Measurements from ENCODE around the gene IL9. TPM values are rescaled to one million over a fixed set of nuclear protein-coding genes. Genes with fewer than 3 reads are reported as not detected.

Gene IL9
- total RNA-seq, 4 donors from 2014 or later = not detected

GRCh38 chr5:135883026-135883425 lies 12.6 kb downstream of the IL9 start:
- TF ChIP-seq POLR2A (IDR thresholded peaks at IDR 0.05) (no peak), CTCF (IDR thresholded peaks at IDR 0.05) (no peak)
- WGBS, 2 donors = 81 to 87% methylated on average over 3 of the region's 3 CpGs
- Histone ChIP-seq H3K4me1 (no peaks in the 10 kb centered on the region), H3K9me3 (no peaks in the 10 kb centered on the region), H3K4me3 (replicated peaks in 1 of 3) (no peak overlapping the region), H3K36me3 (no peaks in the 10 kb centered on the region), H3K27ac (no peak overlapping the region), H3K27me3 (no peaks in the 10 kb centered on the region)
- intact Hi-C loops (cut with DNase I) = no loop called here
- no peak for DNase-seq

GRCh38 chr5:135881819-135882218 lies 13.8 kb downstream of the IL9 start:
- no peaks in the 10 kb centered on the region for H3K36me3 ChIP-seq
- no peak for DNase-seq
- intact Hi-C loops (cut with DNase I) = no loop called here
- no peak overlapping the region for H3K27ac ChIP-seq
- no peaks in the 10 kb centered on the region for H3K9me3 ChIP-seq
- no peaks in the 10 kb centered on the region for H3K4me1 ChIP-seq
- H3K27me3 ChIP-seq = no peaks in the 10 kb centered on the region
- WGBS, 2 donors = 54% methylated on average over 3 of the region's 3 CpGs
- TF ChIP-seq POLR2A (IDR thresholded peaks at IDR 0.05) (no peak), CTCF (IDR thresholded peaks at IDR 0.05) (no peak)
- H3K4me3 ChIP-seq (replicated peaks in 1 of 3) = no peak overlapping the region

GRCh38 chr5:135881244-135881643 lies 14.4 kb downstream of the IL9 start:
- DNase-seq = no peak
- Histone ChIP-seq H3K36me3 (no peaks in the 10 kb centered on the region), H3K9me3 (no peaks in the 10 kb centered on the region), H3K4me1 (no peaks in the 10 kb centered on the region), H3K27me3 (no peaks in the 10 kb centered on the region), H3K27ac (no peak overlapping the region), H3K4me3 (replicated peaks in 1 of 3) (no peak overlapping the region)
- 27 to 28% methylated on average over 4 of the region's 4 CpGs for WGBS, 2 donors
- intact Hi-C loops (cut with DNase I) = no loop called here
- TF ChIP-seq CTCF (IDR thresholded peaks at IDR 0.05) (no peak), POLR2A (IDR thresholded peaks at IDR 0.05) (no peak)

GRCh38 chr5:135880801-135881200 lies 14.8 kb downstream of the IL9 start:
- Histone ChIP-seq H3K36me3 (no peaks in the 10 kb centered on the region), H3K4me3 (replicated peaks in 1 of 3) (no peak overlapping the region), H3K27ac (no peak overlapping the region), H3K27me3 (no peaks in the 10 kb centered on the region), H3K9me3 (no peaks in the 10 kb centered on the region), H3K4me1 (no peaks in the 10 kb centered on the region)
- TF ChIP-seq CTCF (IDR thresholded peaks at IDR 0.05) (no peak), POLR2A (IDR thresholded peaks at IDR 0.05) (no peak)
- WGBS, 2 donors = 60 to 62% methylated on average over 6 to 7 of the region's 7 CpGs
- DNase-seq = no peak
- intact Hi-C loops (cut with DNase I) = no loop called here

GRCh38 chr5:135880278-135880677 lies 15.4 kb downstream of the IL9 start:
- 66% methylated on average over 3 of the region's 3 CpGs for WGBS, 2 donors
- intact Hi-C loops (cut with DNase I) = no loop called here

More at GRCh38 chr5:135880278-135880677, 15.4 kb downstream of the IL9 start:
- H3K27ac ChIP-seq = no peak overlapping the region
- no peaks in the 10 kb centered on the region for H3K27me3 ChIP-seq
- H3K36me3 ChIP-seq = no peaks in the 10 kb centered on the region
- TF ChIP-seq POLR2A (IDR thresholded peaks at IDR 0.05) (no peak), CTCF (IDR thresholded peaks at IDR 0.05) (no peak)
- H3K4me3 ChIP-seq (replicated peaks in 1 of 3) = no peak overlapping the region
- no peak for DNase-seq
- H3K9me3 ChIP-seq = no peaks in the 10 kb centered on the region
- H3K4me1 ChIP-seq = no peaks in the 10 kb centered on the region
